ENCODE results near the gene ENPP4. TPM values are rescaled to one million over a fixed set of nuclear protein-coding genes. Genes with fewer than 3 reads are reported as not detected.
A peak's percentile ranks its signal among the peaks of the same experiment; 100 is the strongest.
"Not testable (repeated sequence)": the region's sequence is repeated elsewhere in the genome, so short reads cannot be mapped to it uniquely, and the experiment has no call there.

ENPP4 gene
- total RNA-seq, 4 donors from 2014 or later, result 14.3 to 24.0 (median 19.8) TPM

DNA sequence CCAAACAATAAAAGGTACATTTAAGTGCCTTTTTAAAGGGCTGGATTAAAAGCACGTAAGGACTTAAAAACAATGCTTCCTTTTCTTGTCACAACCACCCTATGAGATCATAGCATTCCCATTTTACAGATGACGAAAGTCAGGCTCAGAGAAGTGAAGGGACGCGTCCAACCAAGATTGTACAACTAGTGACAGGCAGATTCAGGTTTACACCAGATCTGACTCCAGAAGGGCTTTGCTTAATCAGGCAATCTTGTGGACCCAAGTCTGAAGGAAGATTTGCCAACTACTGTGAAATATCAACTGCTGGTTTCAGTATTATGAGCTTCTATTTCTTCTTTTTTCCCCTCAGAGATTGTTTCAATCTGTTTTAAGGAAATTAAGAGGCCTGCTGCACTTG is 877 bp downstream of the ENPP4 start:
- WGBS, 2 donors (ENCODE audit: low coverage in 1 of 2), result 13 to 33% methylated on average over 1 to 4 of the region's 4 CpGs
- intact Hi-C loops (cut with DNase I; ENCODE audit: low total_unique reads) (no loop called here), in situ Hi-C loops (cut with MboI; ENCODE audit: low pct_ligation_motif_present in 1 of 4, low pct_unique_long_range_greater_than_20kb in 1 of 4, low sequenced_read_pairs in 3 of 4) (no loop called here)
- peaks cover 0 to 23% (median 9%) of the 10 kb centered on the region in 4 donors for H3K4me1 ChIP-seq
- TF ChIP-seq EP300 (IDR thresholded peaks at IDR 0.05; ENCODE audit: low read depth), result no peak
- TF ChIP-seq CTCF (IDR thresholded peaks at IDR 0.05), result no peak
- no peak for TF ChIP-seq POLR2A (IDR thresholded peaks at IDR 0.05)
- no peak for TF ChIP-seq POLR2AphosphoS5 (IDR thresholded peaks at IDR 0.05)
- peak overlapping the region; percentile 78 to 94 (median 90) for H3K27ac ChIP-seq
- no peaks in the 10 kb centered on the region for H3K27me3 ChIP-seq
- no peaks in the 10 kb centered on the region for H3K36me3 ChIP-seq
- H3K4me3 ChIP-seq, result peak overlapping the region; percentile 66 to 99 (median 82)
- no peak for DNase-seq
- H3K9me3 ChIP-seq, result no peaks in the 10 kb centered on the region

GRCh38 chr6:46131291-46131690 is 1.5 kb downstream of the ENPP4 start:
- peaks cover 0 to 23% (median 9%) of the 10 kb centered on the region in 4 donors for H3K4me1 ChIP-seq
- intact Hi-C loops (cut with DNase I; ENCODE audit: low total_unique reads); H3K9me3 ChIP-seq; H3K27me3 ChIP-seq; H3K36me3 ChIP-seq; H3K27ac ChIP-seq; in situ Hi-C loops (cut with MboI; ENCODE audit: low pct_ligation_motif_present in 1 of 4, low pct_unique_long_range_greater_than_20kb in 1 of 4, low sequenced_read_pairs in 3 of 4); DNase-seq; H3K4me3 ChIP-seq: not testable (repeated sequence)
- WGBS, 2 donors (ENCODE audit: low coverage in 1 of 2), result 100% methylated on average over 1 of the region's 1 CpG; no CpG with 5 or more reads in 1 of the 2 donors

- no peak for TF ChIP-seq POLR2AphosphoS5 (IDR thresholded peaks at IDR 0.05)
- TF ChIP-seq EP300 (IDR thresholded peaks at IDR 0.05; ENCODE audit: low read depth), result no peak
- no peak for TF ChIP-seq CTCF (IDR thresholded peaks at IDR 0.05)
- no peak for TF ChIP-seq POLR2A (IDR thresholded peaks at IDR 0.05)
- Histone ChIP-seq H3K36me3 (no peaks in the 10 kb centered on the region), H3K9me3 (no peaks in the 10 kb centered on the region), H3K4me1 (peaks cover 0 to 9% (median 6%) of the 10 kb centered on the region in 4 donors), H3K4me3 (no peak overlapping the region), H3K27ac (no peak overlapping the region), H3K27me3 (no peaks in the 10 kb centered on the region)
- in situ Hi-C loops (cut with MboI; ENCODE audit: low pct_ligation_motif_present in 1 of 4, low pct_unique_long_range_greater_than_20kb in 1 of 4, low sequenced_read_pairs in 3 of 4), result no loop called here
- DNase-seq, result no peak
- intact Hi-C loops (cut with DNase I; ENCODE audit: low total_unique reads), result no loop called here
- WGBS, 2 donors (ENCODE audit: low coverage in 1 of 2), result 90 to 100% methylated on average over 2 of the region's 2 CpGs
Observed at GRCh38 chr6:46134216-46134615, 4.4 kb downstream of the ENPP4 start.

GRCh38 chr6:46135176-46135575 is 5.4 kb downstream of the ENPP4 start:
- TF ChIP-seq EP300 (IDR thresholded peaks at IDR 0.05; ENCODE audit: low read depth) (no peak), POLR2A (IDR thresholded peaks at IDR 0.05) (no peak), POLR2AphosphoS5 (IDR thresholded peaks at IDR 0.05) (no peak), CTCF (IDR thresholded peaks at IDR 0.05) (no peak)
- Histone ChIP-seq H3K9me3 (no peaks in the 10 kb centered on the region), H3K4me3 (no peak overlapping the region), H3K4me1 (peaks cover 0 to 8% (median 6%) of the 10 kb centered on the region in 4 donors), H3K36me3 (no peaks in the 10 kb centered on the region), H3K27ac (no peak overlapping the region), H3K27me3 (no peaks in the 10 kb centered on the region)
- 69 to 83% methylated on average over 1 of the region's 1 CpG for WGBS, 2 donors (ENCODE audit: low coverage in 1 of 2)
- no peak for DNase-seq
- in situ Hi-C loops (cut with MboI; ENCODE audit: low pct_ligation_motif_present in 1 of 4, low pct_unique_long_range_greater_than_20kb in 1 of 4, low sequenced_read_pairs in 3 of 4), result no loop called here
- intact Hi-C loops (cut with DNase I; ENCODE audit: low total_unique reads), result no loop called here

DNA sequence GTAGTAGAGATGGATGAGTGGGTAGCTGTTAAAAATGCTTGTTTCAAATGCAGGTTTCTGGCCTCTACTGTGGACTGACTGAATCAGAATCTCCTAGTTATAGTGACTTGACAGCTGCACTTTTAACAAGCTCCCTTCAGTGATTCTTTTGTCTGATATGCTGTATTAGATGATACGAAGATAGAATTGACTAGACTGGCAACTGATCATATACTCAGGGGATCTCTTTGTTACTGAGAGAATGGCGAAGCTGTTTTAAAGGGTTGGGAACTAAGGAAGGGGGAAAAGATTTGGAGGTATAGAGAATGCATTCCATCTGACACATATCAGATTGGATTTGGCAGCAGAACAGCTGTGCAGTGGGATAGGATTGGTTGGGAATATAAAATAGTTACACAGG is 7.0 kb downstream of the ENPP4 start:
- in situ Hi-C loops (cut with MboI; ENCODE audit: low pct_ligation_motif_present in 1 of 4, low pct_unique_long_range_greater_than_20kb in 1 of 4, low sequenced_read_pairs in 3 of 4) (no loop called here), intact Hi-C loops (cut with DNase I; ENCODE audit: low total_unique reads) (no loop called here)
- Histone ChIP-seq H3K27me3 (no peaks in the 10 kb centered on the region), H3K4me1 (no peaks in the 10 kb centered on the region), H3K36me3 (peaks cover 0 to 5% (median 0%) of the 10 kb centered on the region in 4 donors), H3K9me3 (no peaks in the 10 kb centered on the region), H3K4me3 (no peak overlapping the region), H3K27ac (no peak overlapping the region)
- 84 to 86% methylated on average over 1 to 2 of the region's 2 CpGs for WGBS, 2 donors (ENCODE audit: low coverage in 1 of 2)
- TF ChIP-seq EP300 (IDR thresholded peaks at IDR 0.05; ENCODE audit: low read depth) (no peak), CTCF (IDR thresholded peaks at IDR 0.05) (no peak), POLR2A (IDR thresholded peaks at IDR 0.05) (no peak), POLR2AphosphoS5 (IDR thresholded peaks at IDR 0.05) (no peak)
- DNase-seq, result no peak

Data from transverse colon (tissue), 4 donors.